HG03457 (cell line): ENCODE measurements around the gene MEGF6.

ENCODE experiments used
- ATAC-seq: cut with Tn5 transposase; IDR thresholded peaks from one replicate; pipeline ENCODE4 v1.9.1; 2021; ENCODE audit warnings: moderate number of reproducible peaks; ENCODE audit not compliant: unreplicated experiment

MEGF6 gene

DNA sequence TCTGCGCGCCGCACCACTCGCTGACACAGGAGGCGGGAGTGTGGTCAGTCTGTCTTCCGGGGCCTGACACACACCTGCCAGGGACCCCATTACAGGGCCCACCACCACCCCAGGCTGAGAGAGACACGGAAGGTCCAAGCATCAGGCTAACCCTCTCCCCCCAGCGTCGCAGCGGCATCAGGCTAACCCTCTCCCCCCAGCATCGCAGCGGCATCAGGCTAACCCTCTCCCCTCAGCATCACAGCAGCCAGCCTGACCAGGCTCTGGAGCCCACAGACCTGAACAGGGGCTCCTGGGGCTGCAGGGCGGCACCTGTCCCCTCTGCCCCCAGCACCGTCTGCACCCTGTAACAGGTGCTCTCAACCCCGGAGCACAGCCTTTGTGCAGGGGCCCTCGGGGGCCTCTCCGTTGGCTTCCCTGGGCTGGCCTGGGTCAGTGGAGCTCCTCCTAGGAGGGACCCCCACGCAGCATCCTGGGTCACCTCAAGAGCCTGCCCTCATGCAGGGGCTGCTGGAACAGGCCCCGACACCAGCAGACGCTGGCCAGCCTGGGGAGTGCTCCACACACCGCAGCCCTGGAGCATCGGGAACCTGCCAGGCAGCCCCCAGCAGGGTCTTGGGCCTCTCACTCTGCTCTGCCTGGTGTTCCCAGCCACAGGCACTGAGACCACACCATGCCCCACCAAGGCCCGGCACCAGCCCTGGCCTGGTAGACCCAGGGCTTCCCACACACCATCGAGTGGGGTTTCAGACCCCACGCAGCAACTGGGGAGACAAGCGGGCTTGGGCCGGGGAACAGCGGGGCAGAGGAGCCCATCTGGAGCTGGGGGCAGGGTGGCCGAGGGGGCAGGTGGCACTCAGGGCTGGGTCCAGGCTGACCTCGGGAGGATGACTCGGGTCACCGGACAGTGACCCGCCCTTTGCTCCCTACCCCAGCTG is 67.0 kb downstream of the MEGF6 start:
- no peak for ATAC-seq

DNA sequence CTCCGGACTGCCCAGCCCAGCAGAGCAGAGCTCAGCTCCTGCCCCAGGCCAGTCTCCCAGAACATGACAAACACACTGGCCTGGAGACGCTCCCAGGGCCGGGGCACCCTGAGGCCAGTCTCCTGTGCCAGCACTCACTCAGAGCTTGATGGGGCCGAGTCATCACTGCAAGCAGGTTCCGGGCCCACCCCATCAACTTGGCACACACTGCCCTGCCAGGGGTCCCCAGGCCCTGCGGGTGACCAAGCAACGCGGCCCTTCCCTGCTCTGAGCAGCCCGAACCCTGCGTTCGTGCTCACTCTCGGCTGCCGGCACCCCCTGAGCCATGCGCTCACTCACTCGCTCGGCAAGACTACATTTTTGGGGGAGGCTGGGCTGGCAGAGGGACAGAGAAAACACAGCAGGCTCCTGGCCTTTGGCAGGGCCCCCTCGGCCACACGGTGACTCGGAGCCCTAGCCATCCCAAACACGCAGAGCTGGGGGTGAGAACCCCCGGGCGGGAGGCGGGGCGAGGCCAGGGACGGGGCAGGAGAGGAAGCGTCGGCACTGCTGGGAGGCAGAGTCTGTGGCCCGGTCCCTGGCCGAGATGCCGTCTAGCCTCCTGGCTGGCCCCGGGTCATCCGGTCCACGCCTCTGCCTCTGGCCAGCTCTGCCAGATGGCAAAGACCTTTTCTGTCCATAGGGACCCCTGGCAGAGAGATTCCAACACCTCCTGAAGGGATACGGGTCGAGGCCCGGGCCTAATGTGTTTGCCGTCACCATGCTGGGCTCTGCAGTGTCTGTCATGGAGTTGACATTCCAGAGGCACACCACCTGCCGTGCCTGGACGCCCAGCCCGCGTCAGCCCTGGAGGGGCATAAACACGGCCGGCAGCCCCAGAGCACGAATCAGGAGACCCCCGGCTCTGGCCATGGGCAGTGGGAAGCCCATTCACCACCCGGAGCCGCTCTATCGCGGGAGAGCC is 68.0 kb downstream of the MEGF6 start:
- ATAC-seq = no peak

GRCh38 chr1:3542676-3543075 is 68.6 kb downstream of the MEGF6 start:
- no peak for ATAC-seq

DNA sequence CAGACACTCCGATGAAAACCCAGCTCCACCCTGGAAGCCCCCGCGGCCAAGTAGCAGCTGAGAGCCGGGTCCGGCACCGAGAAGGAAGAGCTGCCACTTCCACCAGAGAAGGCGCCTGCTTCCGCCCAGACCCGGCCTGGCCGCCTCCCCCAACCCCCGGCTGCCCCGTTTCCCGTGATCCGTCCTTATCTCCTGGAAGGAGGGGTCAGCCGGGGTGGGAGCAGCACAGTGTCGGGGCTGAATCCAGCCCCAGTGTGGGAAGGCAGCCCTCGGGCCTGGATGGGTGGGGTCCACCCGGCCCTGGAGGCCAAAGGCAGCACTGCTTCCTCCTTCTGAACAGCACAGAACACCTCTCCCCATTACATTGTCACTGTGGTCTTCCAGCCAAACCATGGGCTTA is 69.4 kb downstream of the MEGF6 start:
- ATAC-seq = no peak

DNA sequence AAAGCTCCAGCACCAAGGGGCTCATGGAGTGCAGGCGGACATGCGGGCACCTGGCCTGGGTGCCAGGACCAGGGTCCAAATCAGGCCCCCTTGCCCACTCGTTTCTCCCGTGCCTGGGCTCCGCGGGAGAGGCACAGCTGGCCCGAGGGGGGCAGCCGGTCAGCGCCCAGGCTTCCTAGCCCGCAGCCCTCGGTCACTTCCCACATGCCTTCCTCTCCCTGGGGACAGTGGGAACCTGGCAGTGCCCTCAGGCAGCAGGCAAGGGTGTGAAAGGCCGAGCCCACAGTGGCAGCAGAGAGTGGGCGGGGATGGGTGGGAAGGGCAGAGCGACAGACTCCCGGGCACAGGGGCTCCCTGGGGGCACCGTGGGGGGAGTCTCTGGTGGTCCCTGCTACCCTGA is 69.8 kb downstream of the MEGF6 start:
- ATAC-seq = no peak

DNA sequence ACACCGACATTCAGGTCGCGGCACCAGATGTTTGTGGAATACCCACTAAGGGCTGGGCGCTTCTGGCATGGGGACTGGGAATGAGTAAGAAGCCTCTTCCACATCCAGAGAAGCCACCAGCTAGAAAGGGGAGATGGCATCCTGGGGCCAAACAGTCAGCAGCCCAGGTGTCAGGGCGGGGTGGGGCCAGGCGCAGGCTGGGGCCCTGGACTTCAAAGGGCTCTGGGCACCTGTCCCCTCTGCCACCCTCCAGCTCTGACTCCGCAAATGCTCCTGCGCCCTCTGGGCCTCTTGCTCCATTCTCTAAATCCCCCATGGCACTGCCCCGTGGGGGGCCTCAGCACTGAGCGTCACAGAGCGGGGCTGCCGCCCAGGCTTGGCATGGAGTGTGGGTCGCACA is 70.4 kb downstream of the MEGF6 start:
- no peak for ATAC-seq

DNA sequence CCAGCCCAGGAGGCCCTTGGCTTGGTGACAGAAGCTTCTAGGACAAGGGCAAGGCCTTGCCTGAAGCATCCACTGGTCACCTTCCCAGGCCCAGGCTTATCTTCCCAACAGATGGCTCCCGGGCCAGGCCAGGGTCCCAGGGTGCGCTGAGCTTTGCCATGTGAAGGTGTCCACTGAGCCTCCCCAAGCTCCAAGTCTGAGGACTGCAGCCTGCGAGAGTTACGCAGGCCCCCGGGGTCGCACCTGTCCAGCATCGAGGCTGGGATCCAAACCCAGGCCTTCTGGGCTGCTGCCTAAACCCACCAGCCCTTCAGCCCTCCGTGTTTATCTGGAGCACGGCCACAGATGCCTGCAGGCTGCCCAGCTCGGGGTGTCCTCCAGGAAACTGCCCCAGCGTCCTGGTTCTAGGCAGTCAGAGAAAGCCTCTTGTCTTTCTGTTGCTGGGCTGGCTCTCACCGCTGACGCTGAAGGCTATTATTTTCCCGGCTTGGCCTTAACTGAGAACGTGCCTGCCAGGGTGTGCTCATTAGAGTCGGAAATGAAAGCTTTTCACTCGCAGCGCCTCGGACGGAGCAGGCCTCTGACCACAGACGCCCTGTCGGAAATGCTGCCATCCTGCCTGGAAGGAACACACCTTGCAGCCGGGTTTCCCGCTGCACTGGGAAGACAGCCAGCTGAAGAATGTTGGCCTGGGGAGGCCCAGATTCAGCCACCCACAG is 71.4 kb downstream of the MEGF6 start:
- no peak for ATAC-seq

GRCh38 chr1:3537359-3537758 is 73.9 kb downstream of the MEGF6 start:
- no peak for ATAC-seq

DNA sequence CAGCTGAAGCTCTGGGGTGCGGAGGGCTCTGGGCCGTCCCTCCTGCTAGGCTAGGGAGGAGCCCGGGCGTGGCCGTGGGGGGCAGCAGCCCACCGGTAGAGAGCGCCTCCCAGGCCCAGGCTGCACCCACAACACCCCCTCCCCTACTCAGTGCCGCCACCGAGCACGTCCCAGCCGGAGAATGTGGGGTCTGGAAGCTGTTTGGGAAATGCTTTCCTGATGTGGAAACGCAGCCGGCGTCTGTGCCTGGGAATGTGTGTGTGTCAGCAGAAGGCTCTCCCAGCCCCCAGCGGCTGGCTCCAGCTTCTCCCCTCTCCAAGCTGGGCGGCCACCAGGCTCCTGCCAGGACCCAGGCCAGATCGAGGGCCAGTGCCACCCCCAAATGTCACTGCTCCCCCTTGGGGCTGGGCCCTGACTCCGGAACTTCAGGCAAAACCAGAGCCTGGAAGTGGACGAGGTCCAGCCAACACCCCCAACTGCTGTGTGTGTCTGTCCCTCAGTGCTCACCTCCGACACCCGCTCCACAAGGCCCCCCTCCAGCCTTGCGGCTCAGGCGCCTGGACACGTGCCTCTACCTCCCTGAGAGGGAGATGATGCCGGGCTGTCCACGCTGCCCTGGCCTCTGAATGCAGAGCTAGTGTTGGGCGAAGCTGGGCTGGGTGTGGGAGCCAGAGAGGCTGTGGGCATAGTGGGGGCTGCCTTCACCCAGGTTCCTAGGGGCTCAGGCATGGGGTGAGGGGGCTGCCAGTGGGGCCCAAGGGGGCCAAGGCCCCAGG is 74.7 kb downstream of the MEGF6 start:
- no peak for ATAC-seq

GRCh38 chr1:3535732-3536131 is 75.6 kb downstream of the MEGF6 start:
- no peak for ATAC-seq

- ATAC-seq = no peak
These were observed 76.3 kb downstream of the MEGF6 start for GRCh38 chr1:3534803-3535637.

DNA sequence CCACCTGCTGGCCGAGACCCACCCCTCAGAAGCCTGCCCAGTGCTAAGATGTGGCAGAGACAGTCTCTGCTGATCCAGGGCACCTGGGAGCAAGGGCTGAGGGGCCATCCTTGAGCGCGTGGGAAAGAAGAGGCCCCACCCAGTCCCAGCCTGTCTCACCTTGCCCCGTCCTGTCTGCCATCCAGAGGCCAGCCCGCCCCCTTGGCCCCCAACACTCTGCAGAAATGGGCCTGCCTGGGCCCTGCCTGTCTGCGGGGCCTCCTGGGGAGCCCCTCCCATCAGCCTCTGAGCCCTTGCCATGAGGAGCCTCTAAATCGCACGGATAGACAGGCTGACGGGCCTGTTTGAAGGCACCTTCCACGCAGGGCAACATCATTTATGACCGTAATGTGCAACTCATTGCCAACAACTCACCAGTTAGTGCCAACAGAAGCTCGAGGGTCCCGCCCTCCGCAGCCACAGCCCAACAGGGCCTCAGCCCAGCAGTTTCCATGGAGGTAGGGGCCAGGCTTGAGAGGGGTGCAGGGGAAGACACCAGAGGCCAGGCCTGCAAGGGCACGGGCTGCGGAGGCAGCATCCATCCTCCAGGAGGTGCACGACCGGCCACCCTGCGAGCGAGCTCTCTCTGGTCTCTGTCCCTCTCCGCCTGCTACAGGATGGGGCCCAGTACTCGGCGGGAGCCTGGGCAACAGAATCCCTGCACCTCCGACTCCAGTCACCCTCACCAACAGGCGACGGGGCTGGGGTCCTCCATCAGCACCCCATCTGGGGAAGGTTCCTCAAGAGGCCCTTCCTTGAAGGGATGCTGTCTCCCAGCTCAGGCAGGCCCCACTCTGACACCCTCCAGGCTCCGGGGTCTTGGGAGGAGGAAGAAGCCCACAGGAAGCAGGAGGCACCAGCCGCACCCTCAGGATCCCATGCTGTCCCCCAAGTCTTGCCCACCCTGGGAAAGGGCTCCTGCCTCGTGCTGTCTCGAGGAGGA is 78.0 kb downstream of the MEGF6 start:
- ATAC-seq = no peak

GRCh38 chr1:3531928-3532327 is 79.4 kb downstream of the MEGF6 start:
- no peak for ATAC-seq

DNA sequence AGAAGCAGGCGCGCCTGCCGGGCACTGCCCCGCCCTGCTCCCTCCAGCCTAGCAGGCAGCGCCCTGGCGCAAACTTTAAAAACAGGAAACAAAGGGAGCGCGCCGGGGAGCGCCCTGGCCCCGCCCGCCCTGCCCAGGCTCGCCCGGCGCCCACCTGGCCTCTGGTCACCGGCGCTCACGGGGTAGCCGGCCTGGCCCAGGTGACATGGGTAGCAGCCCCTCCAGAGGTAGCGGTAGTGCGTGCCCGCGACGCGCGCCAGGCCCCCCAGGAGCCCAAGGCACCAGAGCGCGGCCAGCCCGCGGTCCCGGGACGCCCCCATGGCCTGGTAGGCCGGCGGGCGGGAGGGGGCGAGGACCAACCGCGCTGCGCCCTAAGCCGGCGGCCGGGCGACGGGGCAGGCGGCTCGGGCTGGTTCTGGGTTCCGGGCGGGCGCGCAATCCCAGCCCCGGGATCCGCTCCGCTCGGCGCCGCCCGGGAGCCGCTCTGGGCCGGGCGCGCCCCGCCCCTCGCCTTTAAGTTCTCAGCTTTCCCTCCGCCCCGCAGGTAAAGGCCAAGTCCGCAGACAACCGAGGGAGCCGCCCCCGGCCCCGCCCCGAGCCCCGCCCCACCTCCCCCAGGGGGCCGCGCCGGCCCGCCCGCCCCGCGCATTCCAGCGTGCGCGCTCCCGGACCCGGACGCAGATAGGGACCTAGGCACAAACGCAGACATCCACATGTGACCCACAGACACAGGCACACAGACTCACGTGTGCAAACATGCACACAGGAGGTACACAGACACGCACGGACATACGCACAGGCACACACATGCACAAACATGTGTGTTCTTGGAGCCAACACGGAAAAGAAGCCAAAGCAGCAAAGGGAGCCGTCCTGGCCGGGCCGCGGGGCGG is 80.1 kb downstream of the MEGF6 start:
- no peak for ATAC-seq

- ATAC-seq = no peak
These were observed 81.0 kb downstream of the MEGF6 start for GRCh38 chr1:3530086-3530925.

DNA sequence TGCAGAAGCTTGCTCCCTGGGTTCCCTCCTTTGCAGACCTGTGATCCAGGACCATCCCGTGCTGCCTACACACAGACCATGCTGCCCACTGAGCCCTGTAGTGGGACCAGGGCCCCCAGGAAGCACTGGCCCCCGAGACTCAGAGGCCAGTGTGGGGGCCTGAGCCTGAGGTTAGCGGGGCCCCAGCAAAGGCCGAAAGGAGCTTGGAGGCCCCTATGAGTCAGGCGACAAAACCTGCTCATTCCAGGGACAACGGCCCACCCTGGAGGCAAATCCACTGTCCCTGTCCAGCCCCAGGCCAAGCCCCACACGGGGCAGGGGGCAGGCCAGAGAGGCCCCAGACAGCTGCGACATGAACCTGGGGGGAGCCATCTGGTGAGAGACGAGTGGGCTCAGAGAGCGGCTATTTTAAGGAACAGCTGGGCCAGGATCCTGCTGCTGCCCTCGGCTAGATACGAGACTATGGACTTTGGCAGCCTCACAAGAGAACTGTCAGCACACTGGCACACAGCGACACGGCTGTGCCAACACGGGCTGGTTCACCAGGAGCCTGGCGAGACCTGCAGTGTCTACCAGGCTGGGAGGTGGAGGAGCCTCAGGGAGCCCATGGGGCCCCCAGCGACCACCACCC is 82.1 kb downstream of the MEGF6 start:
- no peak for ATAC-seq
